ENCODE results near the gene COL21A1.

COL21A1 gene

GRCh38 chr6:56051202-56051598, 196.2 kb downstream of the COL21A1 start:
- Histone ChIP-seq H2AFZ (ENCODE audit: low read depth, low read length) (no peak overlapping the region), H3K4me1 (ENCODE audit: control insufficient read depth, insufficient read depth, low read depth, low read length) (peaks cover 4% of the 10 kb centered on the region), H3K18ac (ENCODE audit: low read depth in 1 of 2, low read length in 2 of 2) (no peak overlapping the region), H4K91ac (ENCODE audit: low read length) (no peak overlapping the region), H2BK12ac (ENCODE audit: low read length in 2 of 2) (no peak overlapping the region), H3K9ac (ENCODE audit: low read length) (no peak overlapping the region), H3K79me1 (replicated peaks; ENCODE audit: low read length, poor library complexity, severe bottlenecking) (no peaks in the 10 kb centered on the region), H2BK120ac (ENCODE audit: low read depth, low read length) (no peak overlapping the region), H4K8ac (ENCODE audit: low read length) (no peak overlapping the region), H3K9me3 (ENCODE audit: control insufficient read depth, low read length) (no peaks in the 10 kb centered on the region), H3K4me2 (ENCODE audit: low read length, poor library complexity, severe bottlenecking) (no peak overlapping the region), H2BK15ac (ENCODE audit: low read depth, poor library complexity, severe bottlenecking) (no peak overlapping the region), H2BK5ac (ENCODE audit: low read depth, low read length, poor library complexity, severe bottlenecking) (no peak overlapping the region), H3K36me3 (ENCODE audit: control insufficient read depth in 1 of 2, insufficient read depth in 2 of 2, low read depth in 1 of 2, low read length in 2 of 2) (no peaks in the 10 kb centered on the region), H3K4me3 (ENCODE audit: insufficient read depth in 1 of 2, low read depth in 1 of 2, low read length in 2 of 2) (no peak overlapping the region), H3K4ac (ENCODE audit: low read depth in 1 of 2, low read length in 2 of 2) (no peak overlapping the region), H3K23ac (ENCODE audit: low read length in 2 of 2) (no peak overlapping the region), H3K27me3 (ENCODE audit: control insufficient read depth in 1 of 2, insufficient read depth in 1 of 2, low read length in 2 of 2) (no peaks in the 10 kb centered on the region), H2AK5ac (ENCODE audit: low read length, severe bottlenecking) (no peak overlapping the region), H3K27ac (ENCODE audit: low read length, poor library complexity, severe bottlenecking) (no peak overlapping the region), H3K14ac (ENCODE audit: low read length in 2 of 2) (no peak overlapping the region)
- DNase-seq = no peak

- Histone ChIP-seq H2BK12ac (ENCODE audit: low read length in 2 of 2) (no peak overlapping the region), H3K27ac (ENCODE audit: low read length, poor library complexity, severe bottlenecking) (no peak overlapping the region), H3K9me3 (ENCODE audit: control insufficient read depth, low read length) (no peaks in the 10 kb centered on the region), H3K79me1 (replicated peaks; ENCODE audit: low read length, poor library complexity, severe bottlenecking) (no peaks in the 10 kb centered on the region), H3K23ac (ENCODE audit: low read length in 2 of 2) (no peak overlapping the region), H3K18ac (ENCODE audit: low read depth in 1 of 2, low read length in 2 of 2) (no peak overlapping the region), H4K8ac (ENCODE audit: low read length) (no peak overlapping the region), H3K4me2 (ENCODE audit: low read length, poor library complexity, severe bottlenecking) (no peak overlapping the region), H3K4ac (ENCODE audit: low read depth in 1 of 2, low read length in 2 of 2) (no peak overlapping the region), H2BK5ac (ENCODE audit: low read depth, low read length, poor library complexity, severe bottlenecking) (no peak overlapping the region), H4K91ac (ENCODE audit: low read length) (no peak overlapping the region), H2BK120ac (ENCODE audit: low read depth, low read length) (no peak overlapping the region), H3K4me3 (ENCODE audit: insufficient read depth in 1 of 2, low read depth in 1 of 2, low read length in 2 of 2) (no peak overlapping the region), H3K9ac (ENCODE audit: low read length) (no peak overlapping the region), H3K4me1 (ENCODE audit: control insufficient read depth, insufficient read depth, low read depth, low read length) (peaks cover 4% of the 10 kb centered on the region), H3K36me3 (ENCODE audit: control insufficient read depth in 1 of 2, insufficient read depth in 2 of 2, low read depth in 1 of 2, low read length in 2 of 2) (no peaks in the 10 kb centered on the region), H3K27me3 (ENCODE audit: control insufficient read depth in 1 of 2, insufficient read depth in 1 of 2, low read length in 2 of 2) (no peaks in the 10 kb centered on the region), H2AFZ (ENCODE audit: low read depth, low read length) (no peak overlapping the region), H2BK15ac (ENCODE audit: low read depth, poor library complexity, severe bottlenecking) (no peak overlapping the region), H2AK5ac (ENCODE audit: low read length, severe bottlenecking) (no peak overlapping the region), H3K14ac (ENCODE audit: low read length in 2 of 2) (no peak overlapping the region)
- WGBS = 68% methylated on average over 2 of the region's 3 CpGs
- DNase-seq = no peak
Observed at GRCh38 chr6:56050530-56051201, 196.7 kb downstream of the COL21A1 start.

- Histone ChIP-seq H2BK12ac (ENCODE audit: low read length in 2 of 2) (no peak overlapping the region), H3K4me1 (ENCODE audit: control insufficient read depth, insufficient read depth, low read depth, low read length) (peaks cover 6% of the 10 kb centered on the region)
- 100% methylated on average over 1 of the region's 4 CpGs for WGBS
Observed at GRCh38 chr6:56048601-56049000, 198.8 kb downstream of the COL21A1 start.

GRCh38 chr6:56047931-56048540, 199.3 kb downstream of the COL21A1 start:
- H4K91ac ChIP-seq (ENCODE audit: low read length) = no peak overlapping the region
- H2BK15ac ChIP-seq (ENCODE audit: low read depth, poor library complexity, severe bottlenecking) = no peak overlapping the region
- H3K27ac ChIP-seq (ENCODE audit: low read length, poor library complexity, severe bottlenecking) = peak overlapping the region; percentile 61
- DNase-seq = no peak
- no peak overlapping the region for H2AFZ ChIP-seq (ENCODE audit: low read depth, low read length)
- H2BK12ac ChIP-seq (ENCODE audit: low read length in 2 of 2) = no peak overlapping the region
- H3K4me2 ChIP-seq (ENCODE audit: low read length, poor library complexity, severe bottlenecking) = peak overlapping the region; percentile 42
- H2BK5ac ChIP-seq (ENCODE audit: low read depth, low read length, poor library complexity, severe bottlenecking) = no peak overlapping the region
- H3K27me3 ChIP-seq (ENCODE audit: control insufficient read depth in 1 of 2, insufficient read depth in 1 of 2, low read length in 2 of 2) = no peaks in the 10 kb centered on the region
- H3K23ac ChIP-seq (ENCODE audit: low read length in 2 of 2) = no peak overlapping the region
- H2BK120ac ChIP-seq (ENCODE audit: low read depth, low read length) = no peak overlapping the region
- H2AK5ac ChIP-seq (ENCODE audit: low read length, severe bottlenecking) = no peak overlapping the region
- no peaks in the 10 kb centered on the region for H3K9me3 ChIP-seq (ENCODE audit: control insufficient read depth, low read length)
- H3K18ac ChIP-seq (ENCODE audit: low read depth in 1 of 2, low read length in 2 of 2) = no peak overlapping the region
- no peak overlapping the region for H3K9ac ChIP-seq (ENCODE audit: low read length)
- WGBS = 70% methylated on average over 2 of the region's 2 CpGs
- H3K79me1 ChIP-seq (replicated peaks; ENCODE audit: low read length, poor library complexity, severe bottlenecking) = no peaks in the 10 kb centered on the region
- H3K4me1 ChIP-seq (ENCODE audit: control insufficient read depth, insufficient read depth, low read depth, low read length) = peaks cover 6% of the 10 kb centered on the region
- no peak overlapping the region for H3K14ac ChIP-seq (ENCODE audit: low read length in 2 of 2)
- H4K8ac ChIP-seq (ENCODE audit: low read length) = no peak overlapping the region
- no peak overlapping the region for H3K4ac ChIP-seq (ENCODE audit: low read depth in 1 of 2, low read length in 2 of 2)
- no peaks in the 10 kb centered on the region for H3K36me3 ChIP-seq (ENCODE audit: control insufficient read depth in 1 of 2, insufficient read depth in 2 of 2, low read depth in 1 of 2, low read length in 2 of 2)
- no peak overlapping the region for H3K4me3 ChIP-seq (ENCODE audit: insufficient read depth in 1 of 2, low read depth in 1 of 2, low read length in 2 of 2)

More at GRCh38 chr6:56048601-56049000, 198.8 kb downstream of the COL21A1 start:
- Histone ChIP-seq H3K9me3 (ENCODE audit: control insufficient read depth, low read length) (no peaks in the 10 kb centered on the region), H4K8ac (ENCODE audit: low read length) (no peak overlapping the region), H3K79me1 (replicated peaks; ENCODE audit: low read length, poor library complexity, severe bottlenecking) (no peaks in the 10 kb centered on the region), H2BK15ac (ENCODE audit: low read depth, poor library complexity, severe bottlenecking) (no peak overlapping the region), H3K36me3 (ENCODE audit: control insufficient read depth in 1 of 2, insufficient read depth in 2 of 2, low read depth in 1 of 2, low read length in 2 of 2) (no peaks in the 10 kb centered on the region), H2BK120ac (ENCODE audit: low read depth, low read length) (no peak overlapping the region), H3K27me3 (ENCODE audit: control insufficient read depth in 1 of 2, insufficient read depth in 1 of 2, low read length in 2 of 2) (no peaks in the 10 kb centered on the region), H2AK5ac (ENCODE audit: low read length, severe bottlenecking) (peak overlapping the region; percentile 56), H2AFZ (ENCODE audit: low read depth, low read length) (no peak overlapping the region), H3K9ac (ENCODE audit: low read length) (no peak overlapping the region), H3K14ac (ENCODE audit: low read length in 2 of 2) (no peak overlapping the region), H3K18ac (ENCODE audit: low read depth in 1 of 2, low read length in 2 of 2) (no peak overlapping the region), H3K4me3 (ENCODE audit: insufficient read depth in 1 of 2, low read depth in 1 of 2, low read length in 2 of 2) (no peak overlapping the region), H3K23ac (ENCODE audit: low read length in 2 of 2) (no peak overlapping the region), H4K91ac (ENCODE audit: low read length) (no peak overlapping the region), H2BK5ac (ENCODE audit: low read depth, low read length, poor library complexity, severe bottlenecking) (no peak overlapping the region), H3K4me2 (ENCODE audit: low read length, poor library complexity, severe bottlenecking) (peak overlapping the region; percentile 42), H3K27ac (ENCODE audit: low read length, poor library complexity, severe bottlenecking) (peak overlapping the region; percentile 61), H3K4ac (ENCODE audit: low read depth in 1 of 2, low read length in 2 of 2) (no peak overlapping the region)
- DNase-seq = no peak
